Fibroblast of upper back skin (primary cell): ENCODE results near the gene OR10G3.

Source experiments
- DNase-seq: peaks from one replicate; pipeline ENCODE4 v3.0.0-alpha.2; 2013

Gene OR10G3

DNA sequence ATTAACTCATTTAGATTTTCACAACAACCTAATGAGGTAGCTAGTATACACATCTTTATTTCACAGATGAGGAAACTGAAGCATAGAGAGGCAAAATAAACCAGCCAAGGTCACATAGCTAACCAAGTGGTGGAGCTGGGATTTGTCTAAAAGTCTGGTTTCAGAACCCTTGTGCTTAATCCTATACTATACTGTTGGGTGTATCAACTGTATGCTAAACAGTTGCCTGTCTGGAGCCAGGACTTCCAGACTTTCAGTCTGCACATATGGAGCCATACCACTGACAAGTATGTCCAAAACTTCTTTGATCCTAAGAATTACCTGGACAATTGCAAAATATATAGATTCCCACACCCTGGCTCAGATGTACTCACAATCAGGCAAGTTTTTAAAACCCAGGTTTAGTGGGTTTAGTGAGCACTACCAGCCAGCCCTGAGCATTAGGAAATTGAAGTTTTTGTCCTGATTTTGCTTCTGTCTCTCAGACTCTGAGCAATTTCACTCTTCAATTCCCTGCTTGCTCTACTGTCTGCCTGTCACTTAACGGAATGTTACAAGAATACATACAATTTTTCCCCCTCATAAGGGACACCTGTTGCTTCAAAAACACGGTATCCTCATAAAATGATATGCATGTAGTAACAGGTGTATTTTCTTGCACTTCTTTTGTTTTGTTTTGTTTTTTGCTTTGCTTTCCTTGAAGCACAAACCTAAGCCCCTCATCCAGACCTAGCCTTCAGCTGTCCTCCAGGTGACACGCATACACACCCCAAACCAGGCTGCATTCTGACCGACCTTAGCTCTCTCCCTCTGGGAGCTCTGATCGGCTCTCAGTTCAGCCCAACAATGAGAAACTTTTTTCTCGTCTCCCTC, 44.1 kb downstream of the OR10G3 start:
- DNase-seq, result no peak

DNA sequence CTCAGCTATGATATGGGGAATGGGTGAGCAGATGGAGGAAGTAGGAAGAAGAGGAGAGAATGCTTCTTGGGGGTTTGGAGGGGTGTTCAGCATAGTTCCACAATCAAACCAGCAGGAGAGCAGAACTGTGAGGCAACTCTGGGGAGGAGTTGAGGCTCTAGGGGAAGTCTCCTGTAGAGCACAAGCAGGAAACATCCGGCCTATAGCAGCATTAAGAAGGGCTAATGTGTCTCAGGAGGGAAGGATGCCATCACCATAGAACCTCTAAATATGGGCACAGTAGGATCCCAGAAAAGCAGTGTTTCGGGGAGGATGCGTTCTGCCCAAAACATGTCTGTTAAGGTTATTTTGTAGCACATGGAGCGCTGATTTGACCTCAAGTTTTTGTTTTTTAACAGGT, 45.3 kb downstream of the OR10G3 start:
- no peak for DNase-seq

DNA sequence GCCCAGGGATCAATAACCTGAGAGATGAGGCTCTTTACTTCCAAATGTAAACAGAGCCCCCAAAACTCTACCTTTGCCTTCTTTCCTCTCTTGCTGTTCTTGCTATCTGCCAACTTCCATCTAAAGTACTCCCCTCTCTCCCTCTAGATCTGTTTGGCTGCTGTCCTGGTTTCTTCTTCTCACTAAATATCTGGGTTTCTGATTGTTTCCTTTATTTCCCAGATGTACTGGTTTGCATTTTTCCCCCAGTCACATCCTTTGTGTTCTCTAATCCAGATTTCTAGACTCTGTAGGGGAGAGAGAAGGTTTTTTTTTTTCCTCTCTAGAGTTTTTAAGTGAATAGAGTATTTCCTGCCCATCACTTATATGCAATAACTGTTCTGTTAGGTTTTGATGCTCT, 46.6 kb downstream of the OR10G3 start:
- DNase-seq, result no peak

DNA sequence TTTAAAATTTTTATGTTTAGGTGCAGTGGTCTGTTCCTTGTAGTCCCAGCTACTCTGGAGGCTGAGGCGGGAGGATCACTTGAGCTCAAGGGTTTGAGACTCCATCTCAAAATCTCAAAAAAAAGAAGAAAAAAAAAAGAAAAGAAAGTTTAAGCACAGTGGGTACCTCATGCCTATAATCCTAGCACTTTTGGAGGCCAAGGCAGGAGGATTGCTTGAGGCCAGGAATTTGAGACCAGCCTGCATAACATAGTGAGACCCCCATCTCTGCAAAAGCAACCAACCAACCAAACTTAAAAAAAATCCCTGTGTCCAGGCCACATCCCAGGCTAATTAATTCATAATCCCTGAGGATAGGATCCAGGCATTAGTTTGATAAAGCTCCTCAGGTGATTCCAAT, 50.4 kb downstream of the OR10G3 start:
- no peak for DNase-seq

DNA sequence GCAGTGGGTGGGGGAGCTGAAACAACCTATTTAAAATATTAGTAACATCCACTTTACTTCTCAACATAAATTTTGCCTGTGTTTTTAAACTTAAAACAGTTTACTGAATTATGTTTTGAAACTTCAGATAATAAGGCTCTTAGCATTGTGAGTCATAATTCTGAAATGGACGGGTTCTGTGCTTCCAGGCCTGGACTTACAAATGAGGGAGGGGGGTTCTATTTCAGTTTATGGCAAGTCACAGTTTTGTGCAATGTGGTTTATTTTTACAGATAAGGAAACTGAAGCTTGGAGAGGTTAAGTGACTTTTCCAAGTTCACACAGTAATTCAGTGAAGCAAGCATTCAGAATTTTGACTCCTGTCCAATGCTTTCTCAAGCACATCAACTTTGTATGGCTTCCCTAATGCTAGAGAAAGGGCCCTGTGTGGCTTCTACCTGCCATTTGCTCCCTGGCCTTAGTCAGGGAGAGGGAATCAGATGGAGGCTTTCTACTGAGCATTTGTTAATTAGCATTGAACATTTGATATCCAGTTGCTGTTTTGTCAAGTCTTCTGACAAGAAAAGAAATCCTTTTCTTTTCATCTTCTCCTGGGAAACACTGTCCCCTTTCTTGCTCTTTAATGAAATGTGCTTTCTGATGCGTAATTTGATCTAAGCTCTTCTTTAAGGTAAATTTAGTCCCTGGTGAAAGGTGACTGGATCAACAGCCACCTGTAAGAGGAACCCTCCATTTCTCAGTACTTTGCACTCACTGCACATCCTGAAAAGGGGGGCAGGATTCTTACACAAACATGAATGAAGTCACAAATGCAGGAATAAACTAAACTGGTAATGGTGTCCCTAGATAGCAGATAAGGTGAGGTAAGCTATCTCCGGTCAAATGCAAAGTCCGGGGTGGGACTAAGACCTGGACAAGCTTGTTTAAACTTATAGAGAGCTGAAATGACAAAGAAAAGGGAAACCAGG, 51.2 kb downstream of the OR10G3 start:
- DNase-seq, result no peak

DNA sequence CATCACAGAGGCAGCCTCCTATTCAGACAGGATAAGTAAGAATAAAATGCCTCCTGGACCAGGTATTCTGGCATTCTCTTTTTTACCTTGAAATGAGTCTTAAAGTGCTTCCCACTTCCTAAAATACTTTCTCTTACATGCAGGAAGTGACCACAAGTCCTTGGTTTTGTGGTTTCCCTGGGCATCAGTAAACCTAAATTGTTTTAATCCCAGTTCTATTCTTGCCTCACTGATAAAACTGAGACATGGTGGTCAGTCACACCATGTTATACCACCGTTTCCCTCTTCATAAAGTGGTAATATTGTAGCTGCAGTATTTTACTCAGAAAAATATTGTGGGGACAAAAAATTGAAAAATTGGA, 52.6 kb downstream of the OR10G3 start:
- DNase-seq, result no peak

DNA sequence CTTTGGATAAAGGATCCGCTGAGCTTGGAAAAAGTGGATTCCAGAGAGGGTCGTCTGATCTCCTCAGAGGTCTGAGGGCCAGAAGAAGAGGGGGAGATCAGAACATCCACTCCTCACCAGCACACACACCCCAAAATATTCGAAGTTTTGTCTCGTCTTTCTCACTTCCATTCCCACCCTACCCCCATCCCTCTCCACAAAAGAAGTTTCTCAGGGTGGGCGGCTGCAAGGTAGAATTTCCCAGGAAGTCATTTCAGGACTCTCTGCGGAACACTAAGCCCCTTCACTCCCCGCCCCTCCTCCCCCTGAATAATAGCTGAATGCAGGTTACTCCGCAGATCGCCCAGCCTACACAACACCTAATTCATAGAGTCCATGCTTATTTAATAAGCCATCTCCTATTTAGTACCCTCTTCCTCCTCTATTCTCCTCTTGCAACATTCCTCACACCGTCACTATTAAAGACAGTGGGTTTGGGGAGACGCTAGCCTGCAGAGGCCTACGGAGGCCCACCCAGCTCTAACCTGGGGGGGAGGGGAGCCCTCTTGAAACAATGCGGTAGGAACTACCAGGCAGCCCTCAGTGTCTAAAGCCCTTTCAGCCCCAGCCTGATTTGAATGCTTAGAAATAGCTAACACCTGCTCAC, 53.1 kb downstream of the OR10G3 start:
- no peak for DNase-seq

DNA sequence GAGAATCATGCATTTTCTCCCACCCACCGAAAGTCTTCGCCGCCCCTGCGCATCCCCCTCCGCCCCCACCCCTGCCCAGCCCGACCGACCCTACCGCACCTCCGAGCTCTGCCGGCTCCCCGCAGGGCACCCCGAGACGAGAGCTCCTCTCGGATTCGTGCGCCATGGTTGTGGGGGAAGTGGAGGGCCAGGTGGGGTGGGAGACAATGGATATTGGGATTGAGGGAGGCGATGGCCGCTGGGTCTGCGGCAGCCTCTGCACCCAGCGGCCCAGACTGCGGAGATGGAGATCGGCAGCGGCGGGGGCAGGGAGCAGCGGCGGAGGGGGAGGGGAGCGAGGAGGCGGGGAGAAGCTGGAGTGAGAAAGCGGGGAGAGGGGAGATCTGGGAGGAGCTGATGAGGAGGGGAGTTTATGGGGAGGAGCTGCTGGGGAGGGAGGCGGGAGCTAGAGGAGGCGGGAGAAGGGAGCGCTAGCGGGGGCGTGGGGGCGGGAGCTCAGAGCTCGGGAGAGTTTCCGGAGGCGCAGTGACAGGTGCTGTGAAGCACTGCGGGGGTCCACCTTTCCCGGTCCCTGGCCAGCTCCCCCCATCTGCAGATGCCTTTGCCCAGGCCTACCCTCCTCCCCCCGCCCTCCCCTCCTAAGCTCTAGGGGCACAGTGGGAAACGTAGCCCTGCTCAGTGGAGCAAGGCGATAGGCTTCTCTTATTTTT, 53.8 kb downstream of the OR10G3 start, which contains the start of gene SALL2:
SALL2 (minus strand) TSS at position 385 of the 710 bp plus-strand sequence; CDS start at position 166, 219 bp downstream.
- peak; percentile 74 for DNase-seq

DNA sequence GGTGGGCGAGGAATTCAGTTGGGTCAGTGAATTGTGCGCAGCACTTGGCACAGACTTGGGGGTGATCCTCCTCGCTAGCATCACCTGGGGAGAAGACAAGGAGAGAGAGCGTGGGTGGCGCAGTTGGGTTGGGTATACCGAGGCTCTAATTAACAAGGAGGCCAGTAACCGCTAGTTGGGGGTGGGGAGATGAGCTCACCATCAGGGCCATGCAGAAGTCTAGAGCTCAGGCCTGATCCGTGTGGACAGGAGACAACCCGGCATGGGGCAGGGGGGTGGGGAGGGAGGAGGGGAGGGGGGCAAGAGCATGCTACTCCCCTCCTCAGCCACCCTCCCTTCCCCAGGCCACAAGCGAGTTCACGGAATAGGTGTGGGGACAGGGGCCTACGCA, 54.3 kb downstream of the OR10G3 start:
- peak; percentile 13 for DNase-seq

DNA sequence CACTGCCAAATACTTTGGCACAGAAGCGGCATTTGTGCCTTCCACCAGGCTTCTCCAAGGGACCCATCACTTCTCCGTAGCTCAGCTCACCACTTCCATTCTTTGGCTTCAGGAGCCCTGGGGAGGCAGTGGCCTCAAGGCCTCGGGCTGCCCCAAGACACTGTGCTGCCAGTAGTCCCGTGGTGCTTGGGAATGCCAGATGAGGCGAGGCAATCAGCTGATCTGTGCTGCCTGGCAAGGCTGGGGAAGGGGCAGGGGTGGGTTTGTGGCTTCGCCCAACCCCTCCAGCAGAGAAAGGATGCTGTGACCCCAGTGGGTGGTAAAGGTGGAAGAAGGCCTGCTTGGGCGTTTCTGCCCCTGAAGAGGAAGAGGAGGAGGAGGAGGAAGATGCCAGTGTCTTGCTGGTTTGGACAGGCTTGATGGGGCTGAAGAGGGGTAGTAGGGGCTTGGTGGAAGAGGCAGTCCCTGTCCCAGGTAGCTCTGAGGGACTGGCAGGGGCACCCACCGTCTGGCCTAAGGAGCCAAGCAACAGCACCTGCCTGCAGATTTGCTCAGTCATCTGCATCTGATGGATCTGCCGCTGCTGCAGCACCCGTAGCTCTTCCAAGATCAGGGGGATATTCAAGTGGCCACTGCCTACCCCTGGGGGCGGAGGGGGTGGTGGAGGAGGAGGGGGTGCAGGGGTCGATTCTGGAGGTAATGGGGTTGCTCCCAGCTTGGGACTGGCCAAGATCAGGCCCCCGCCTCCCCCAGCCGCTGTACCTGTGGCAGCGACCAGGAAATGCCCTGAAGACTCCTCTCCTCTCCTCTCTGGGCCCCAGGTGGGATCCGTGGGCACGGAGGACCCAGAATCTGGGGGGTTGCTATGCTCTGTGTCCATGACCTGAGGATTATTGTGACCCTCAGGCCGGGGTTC, 55.0 kb downstream of the OR10G3 start:
- no peak for DNase-seq

DNA sequence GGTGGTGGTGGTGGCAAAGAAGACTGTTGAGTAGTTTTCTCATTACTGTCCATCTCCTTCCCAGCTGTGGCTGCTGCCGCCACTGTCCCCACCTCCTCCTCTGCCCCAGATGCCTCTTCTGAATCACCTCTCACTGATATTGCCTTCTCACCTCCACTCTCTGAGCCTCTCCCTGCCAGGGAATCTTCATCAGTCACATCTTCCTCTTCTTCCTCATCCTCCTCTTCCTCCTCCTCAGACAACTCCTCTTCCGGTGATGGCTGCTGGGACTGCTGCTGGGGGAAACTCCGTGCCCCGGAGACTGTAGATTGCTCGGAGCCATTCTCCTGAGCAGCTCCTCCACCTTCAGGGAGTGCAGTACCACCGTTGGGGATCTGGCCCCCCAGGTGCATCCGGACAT, 56.7 kb downstream of the OR10G3 start:
- no peak for DNase-seq

DNA sequence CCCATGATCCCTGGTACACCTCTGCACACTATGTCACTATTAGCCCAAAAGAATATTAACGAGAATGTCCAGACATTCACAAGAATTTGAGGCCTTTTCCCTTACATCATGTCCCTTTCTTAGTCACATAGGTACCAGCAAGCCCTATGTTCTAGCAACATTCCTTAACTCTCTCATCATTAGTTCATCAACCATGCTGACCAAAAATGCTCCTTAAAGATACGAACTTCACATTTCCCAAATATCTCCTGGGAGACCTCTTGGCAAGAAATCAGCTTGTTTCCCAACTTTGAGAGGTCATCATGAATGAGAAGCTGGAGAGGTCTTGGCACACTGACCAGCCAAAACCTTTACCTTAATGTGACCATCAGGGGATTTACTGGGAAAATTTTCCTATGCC, 58.4 kb downstream of the OR10G3 start:
- peak; percentile 82 for DNase-seq

DNA sequence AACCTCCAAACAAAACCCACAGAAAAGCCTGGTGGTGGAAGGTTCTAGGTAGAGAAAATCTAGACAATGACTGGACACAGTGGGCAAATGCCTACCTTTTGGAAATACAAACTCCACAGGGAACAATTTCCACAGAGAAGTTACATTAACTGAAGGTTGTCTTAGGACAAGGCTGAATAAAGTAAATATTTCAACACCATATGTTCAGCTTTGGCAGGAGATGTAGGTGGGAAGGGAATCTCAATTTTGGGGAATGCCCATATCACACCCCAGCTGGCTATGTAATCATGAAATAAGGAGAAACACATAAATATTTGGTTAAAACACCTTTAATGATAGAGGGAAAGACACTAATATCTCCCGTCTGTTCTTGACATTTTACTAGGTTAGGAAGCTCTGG, 59.1 kb downstream of the OR10G3 start:
- DNase-seq, result no peak

DNA sequence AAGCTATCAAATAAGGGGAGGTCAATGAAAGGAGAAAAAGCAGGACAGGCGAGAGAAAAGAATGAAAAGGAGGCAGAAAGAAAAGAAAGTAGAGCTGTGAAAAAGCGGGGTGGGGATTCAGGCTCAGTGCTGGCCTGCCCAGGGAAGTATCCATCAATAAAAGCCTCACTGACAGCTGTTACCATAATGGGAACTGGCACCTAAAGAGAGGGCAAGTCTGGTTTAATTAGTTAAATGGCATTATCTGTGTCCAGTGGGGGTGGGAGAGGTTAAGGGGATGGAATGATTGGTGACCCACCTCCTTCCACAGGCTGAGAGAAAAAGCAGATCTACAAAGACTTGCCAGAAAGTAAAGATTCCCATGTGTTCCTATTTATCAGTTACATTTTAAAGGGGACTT, 61.2 kb downstream of the OR10G3 start:
- DNase-seq, result no peak
